Measurements from ENCODE around the gene U2AF1L4.

- TF ChIP-seq CTCF (IDR thresholded peaks at IDR 0.05) (no peak), EP300 (IDR thresholded peaks at IDR 0.05) (no peak), POLR2A (IDR thresholded peaks at IDR 0.05) (no peak), POLR2AphosphoS5 (IDR thresholded peaks at IDR 0.05) (no peak)
Observed at GRCh38 chr19:35723671-35724070, 21.5 kb downstream of the U2AF1L4 start.
